Testis (tissue), 3 donors: ENCODE data around the gene IMMP2L. TPM values are rescaled to one million over a fixed set of nuclear protein-coding genes. Genes with fewer than 3 reads are reported as not detected.

Experiments used
- DNase-seq: peaks from one replicate; pipeline ENCODE4 v3.0.0-alpha.2; 2019
- H3K27ac ChIP-seq, 2 donors: fragments of 200-600 bp; sonication (generic); one replicate each; pipeline ENCODE4 v1.5.1; 2019
- H3K27me3 ChIP-seq: fragments of 200-600 bp; sonication (generic); one replicate; pipeline ENCODE4 v1.5.1; 2019
- H3K36me3 ChIP-seq: fragments of 200-600 bp; sonication (generic); one replicate; pipeline ENCODE4 v1.5.1; 2017; ENCODE audit warnings: low read depth; ENCODE audit errors: missing control alignments
- H3K4me1 ChIP-seq: fragments of 200-600 bp; sonication (generic); one replicate; pipeline ENCODE4 v1.5.1; 2019
- H3K4me3 ChIP-seq, 2 donors: fragments of 200-600 bp; sonication (generic); one replicate each; pipeline ENCODE4 v1.5.1; 2017 to 2019
- H3K9me3 ChIP-seq: fragments of 200-600 bp; sonication (generic); one replicate; pipeline ENCODE4 v1.5.1; 2017
- POLR2A ChIP-seq: fragments of 450-650 bp; IDR thresholded peaks from one replicate; pipeline ENCODE4 v1.6.1; 2017; ENCODE audit warnings: antibody characterized with exemption, mild to moderate bottlenecking, moderate library complexity
- WGBS, 2 donors: methylation state at CpG; one replicate each; pipeline ENCODE4 v1.1.5; 2018; 5-methylcytosine and 5-hydroxymethylcytosine counted together
- intact Hi-C: fragments of 100-400 bp; cut with DNase I; formaldehyde crosslinking; loops from one replicate; pipeline ENCODE4 v1.15.1; 2023; ENCODE audit warnings: low total_unique reads
- polyA plus RNA-seq: library from polyadenylated mRNA; stranded (reverse); fragments of 350-450 nt; fragmentation: Illumina TruSeq; extraction: RNeasy Lipid Tissue Mini Kit (QIAGEN cat#74804); gene quantifications from one replicate; pipeline ENCODE4 v1.2.3, GENCODE V29; 2014; ENCODE audit warnings: low read depth, low replicate concordance; ENCODE audit not compliant: insufficient read depth
- total RNA-seq, 2 donors: library from RNA; depleted of rRNA; stranded (reverse); fragments of >200 nt; gene quantifications; one replicate each; pipeline ENCODE4 v1.2.3, GENCODE V29; 2016
- TF ChIP-seq, protein P1 (sequence below), 3 experiments: fragments of 450-650 bp in 2 of 3; fragments of 200-600 bp in 1 of 3; sonication (generic) in 1 of 3; IDR thresholded peaks; one replicate each; pipeline ENCODE4 v1.5.1; 2016 to 2019; ENCODE audit warnings: antibody characterized with exemption in 3 of 3, mild to moderate bottlenecking in 2 of 3, moderate library complexity in 1 of 3

Gene IMMP2L
- total and polyA plus RNA-seq, 3 donors from 2014 or later: 10.7 to 12.4 (median 11.2) TPM

DNA sequence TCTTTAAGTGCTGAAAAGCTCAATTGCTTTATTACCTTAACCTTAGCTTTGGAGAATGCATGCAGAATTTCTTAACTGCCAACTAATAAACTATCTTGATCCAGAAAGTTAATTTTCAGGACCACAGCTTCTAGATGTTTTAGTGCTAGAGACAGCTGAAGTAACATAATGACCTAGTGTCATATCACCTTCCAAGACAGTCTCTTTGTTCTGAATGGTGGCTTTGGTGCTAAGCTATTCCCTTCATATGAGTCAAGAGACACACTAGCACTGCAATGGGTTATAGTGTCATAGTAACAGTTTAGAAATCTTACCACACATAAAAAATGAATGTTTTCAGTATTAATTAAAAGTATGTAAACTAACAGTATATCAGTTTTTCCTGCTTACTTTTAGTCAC is 586.8 kb downstream of the IMMP2L start:
- no peaks in the 10 kb centered on the region for H3K9me3 ChIP-seq
- no peaks in the 10 kb centered on the region for H3K4me1 ChIP-seq
- intact Hi-C loops: no loop called here
- no peak for DNase-seq
- H3K36me3 ChIP-seq: no peaks in the 10 kb centered on the region
- no peak overlapping the region for H3K27ac ChIP-seq
- TF ChIP-seq, protein P1, sequence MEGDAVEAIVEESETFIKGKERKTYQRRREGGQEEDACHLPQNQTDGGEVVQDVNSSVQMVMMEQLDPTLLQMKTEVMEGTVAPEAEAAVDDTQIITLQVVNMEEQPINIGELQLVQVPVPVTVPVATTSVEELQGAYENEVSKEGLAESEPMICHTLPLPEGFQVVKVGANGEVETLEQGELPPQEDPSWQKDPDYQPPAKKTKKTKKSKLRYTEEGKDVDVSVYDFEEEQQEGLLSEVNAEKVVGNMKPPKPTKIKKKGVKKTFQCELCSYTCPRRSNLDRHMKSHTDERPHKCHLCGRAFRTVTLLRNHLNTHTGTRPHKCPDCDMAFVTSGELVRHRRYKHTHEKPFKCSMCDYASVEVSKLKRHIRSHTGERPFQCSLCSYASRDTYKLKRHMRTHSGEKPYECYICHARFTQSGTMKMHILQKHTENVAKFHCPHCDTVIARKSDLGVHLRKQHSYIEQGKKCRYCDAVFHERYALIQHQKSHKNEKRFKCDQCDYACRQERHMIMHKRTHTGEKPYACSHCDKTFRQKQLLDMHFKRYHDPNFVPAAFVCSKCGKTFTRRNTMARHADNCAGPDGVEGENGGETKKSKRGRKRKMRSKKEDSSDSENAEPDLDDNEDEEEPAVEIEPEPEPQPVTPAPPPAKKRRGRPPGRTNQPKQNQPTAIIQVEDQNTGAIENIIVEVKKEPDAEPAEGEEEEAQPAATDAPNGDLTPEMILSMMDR (IDR thresholded peaks at IDR 0.05): no peak
- no peak for TF ChIP-seq POLR2A
- no peaks in the 10 kb centered on the region for H3K27me3 ChIP-seq
- no peak overlapping the region for H3K4me3 ChIP-seq

- Histone ChIP-seq H3K9me3 (no peaks in the 10 kb centered on the region), H3K27me3 (no peaks in the 10 kb centered on the region), H3K4me3 (no peak overlapping the region), H3K4me1 (no peaks in the 10 kb centered on the region), H3K27ac (no peak overlapping the region), H3K36me3 (no peaks in the 10 kb centered on the region)
- WGBS, 2 donors: 93 to 94% methylated on average over 3 of the region's 3 CpGs
- intact Hi-C loops: no loop called here
- TF ChIP-seq POLR2A: no peak
- TF ChIP-seq, protein P1 (IDR thresholded peaks at IDR 0.05): no peak
- no peak for DNase-seq
Measured at GRCh38 chr7:110974441-110974840, 587.9 kb downstream of the IMMP2L start.

- 90 to 93% methylated on average over 6 of the region's 6 CpGs for WGBS, 2 donors
- Histone ChIP-seq H3K9me3 (no peaks in the 10 kb centered on the region), H3K27me3 (no peaks in the 10 kb centered on the region), H3K4me3 (no peak overlapping the region), H3K27ac (no peak overlapping the region), H3K4me1 (no peaks in the 10 kb centered on the region), H3K36me3 (no peaks in the 10 kb centered on the region)
- no peak for DNase-seq
- TF ChIP-seq, protein P1 (IDR thresholded peaks at IDR 0.05): no peak
- no peak for TF ChIP-seq POLR2A
- intact Hi-C loops: no loop called here
Measured at GRCh38 chr7:110973196-110973990, 588.9 kb downstream of the IMMP2L start.

GRCh38 chr7:110964775-110965174 is 597.5 kb downstream of the IMMP2L start:
- 64 to 78% methylated on average over 6 of the region's 6 CpGs for WGBS, 2 donors
- no peaks in the 10 kb centered on the region for H3K4me1 ChIP-seq
- no peak for DNase-seq
- intact Hi-C loops: no loop called here
- no peaks in the 10 kb centered on the region for H3K27me3 ChIP-seq
- H3K9me3 ChIP-seq: no peaks in the 10 kb centered on the region
- H3K4me3 ChIP-seq: no peak overlapping the region
- no peaks in the 10 kb centered on the region for H3K36me3 ChIP-seq
- TF ChIP-seq, protein P1 (IDR thresholded peaks at IDR 0.05): no peak
- TF ChIP-seq POLR2A: no peak
- no peak overlapping the region for H3K27ac ChIP-seq

GRCh38 chr7:110962826-110963225 is 599.5 kb downstream of the IMMP2L start:
- intact Hi-C loops: no loop called here
- no peak for TF ChIP-seq POLR2A
- TF ChIP-seq, protein P1 (IDR thresholded peaks at IDR 0.05): no peak
- no peak overlapping the region for H3K4me3 ChIP-seq
- no peak overlapping the region for H3K27ac ChIP-seq
- no peaks in the 10 kb centered on the region for H3K4me1 ChIP-seq
- no peak for DNase-seq
- WGBS, 2 donors: 69 to 74% methylated on average over 3 of the region's 3 CpGs
- no peaks in the 10 kb centered on the region for H3K27me3 ChIP-seq
- H3K9me3 ChIP-seq: no peaks in the 10 kb centered on the region
- no peaks in the 10 kb centered on the region for H3K36me3 ChIP-seq
